K562 treated with DMSO at 1 percent for 12 hours (cell line): ENCODE measurements around the gene TMEM235. TPM values are rescaled to one million over a fixed set of nuclear protein-coding genes. Genes with fewer than 3 reads are reported as not detected.

Source experiments
- total RNA-seq: library from RNA; unstranded; fragments of 300-600 nt; gene quantifications from 2 replicates; pipeline ENCODE4 v1.2.3, GENCODE V29; 2022; ENCODE audit not compliant: insufficient read depth

The TMEM235 gene
- total RNA-seq = not detected in 2 replicates

DNA sequence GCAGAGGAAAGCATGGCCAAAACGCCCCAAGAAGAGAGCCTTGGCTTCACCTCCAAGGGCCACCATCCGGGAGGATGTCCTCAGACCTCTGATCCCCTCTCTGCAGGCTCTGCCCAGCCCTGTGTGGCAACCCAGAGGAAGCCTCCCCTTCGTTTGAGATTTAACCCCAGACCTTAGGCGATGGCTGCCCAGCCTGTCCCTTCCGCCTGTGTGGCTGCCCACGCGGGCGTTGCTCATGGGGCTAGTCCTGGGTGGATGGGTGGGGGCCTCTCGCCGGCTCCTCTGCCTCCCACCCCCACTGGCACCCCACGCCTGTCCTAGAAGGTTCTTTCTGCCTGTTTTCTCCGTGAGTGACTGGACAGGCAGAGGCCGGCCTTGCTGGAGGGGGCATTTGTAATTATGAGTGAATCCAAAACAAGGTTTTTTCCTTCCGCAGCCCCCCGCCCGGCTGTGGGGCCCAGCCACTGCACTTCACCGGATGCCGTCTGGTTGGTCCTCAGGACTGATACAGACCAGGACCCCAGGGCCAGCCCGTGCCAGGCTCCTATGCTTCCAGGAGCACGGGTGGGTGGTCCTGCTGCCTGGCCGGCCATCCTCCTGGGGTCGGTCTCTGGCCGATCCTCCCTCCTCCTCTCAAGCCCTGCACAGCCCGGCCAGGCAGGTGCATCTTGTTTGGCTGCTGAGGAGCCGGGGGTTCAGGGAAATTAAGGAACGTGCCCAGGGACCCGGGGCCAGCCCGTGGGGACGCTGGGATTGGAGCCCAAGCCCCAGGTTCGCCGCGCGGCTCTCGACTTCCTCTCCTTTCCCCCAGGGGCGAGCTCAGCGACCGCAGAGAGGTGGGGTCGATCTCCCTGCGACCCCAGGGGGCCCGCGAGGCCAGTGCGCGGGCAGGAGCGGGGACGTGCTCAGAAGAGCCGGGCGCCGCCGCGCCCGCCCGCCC, at the start of gene TMEM235:
TSS of gene TMEM235 (plus strand) at position 636 of the 940 bp plus-strand sequence. CDS start 393 bp downstream, outside the sequence.

DNA sequence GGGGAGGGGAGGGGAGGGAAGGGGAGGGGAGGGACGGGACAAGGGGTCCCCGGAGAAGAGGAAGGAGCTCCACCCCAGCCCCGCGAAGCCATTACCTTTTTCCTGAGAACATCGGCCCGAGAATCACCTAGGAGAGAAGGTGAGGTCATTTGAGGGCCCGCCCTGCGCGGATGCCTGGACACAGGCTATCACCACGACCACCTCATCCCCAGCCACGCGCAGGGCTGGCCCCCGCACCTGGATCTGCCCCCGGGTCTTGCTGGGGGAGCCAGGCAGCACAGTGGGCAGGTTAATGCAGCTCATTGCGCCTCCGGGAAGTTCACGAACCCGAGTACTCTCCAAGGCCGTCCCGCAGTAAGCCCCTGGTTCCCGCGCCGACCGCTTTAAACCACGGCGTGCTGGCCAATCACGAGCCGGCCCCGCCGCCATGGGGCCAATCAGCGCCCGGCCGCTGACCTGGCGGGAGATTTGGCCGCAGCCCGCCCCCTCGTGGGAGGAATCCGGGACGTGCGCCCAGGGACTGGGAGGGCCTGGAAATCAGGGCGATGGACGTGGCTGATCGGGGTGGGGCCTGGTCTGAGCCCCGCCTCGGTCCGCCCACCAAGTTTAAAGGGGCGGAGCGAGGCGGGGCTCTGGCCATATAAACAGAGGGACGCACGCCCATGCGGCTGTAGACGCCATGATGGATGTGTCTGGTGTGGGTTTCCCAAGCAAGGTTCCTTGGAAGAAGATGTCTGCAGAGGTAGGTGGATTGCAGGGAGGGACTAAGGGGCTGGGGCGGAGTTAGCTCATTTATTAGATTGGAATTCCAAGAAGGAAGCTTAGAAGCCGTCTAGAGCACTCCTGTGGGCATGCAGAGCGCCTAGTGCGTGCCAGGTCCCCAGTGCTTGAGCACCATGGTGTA, 44.5 kb upstream of the TMEM235 start, which contains the start of the genes AFMID and TK1:
TSS of gene AFMID (plus strand) at position 671 of the 904 bp plus-strand sequence. CDS start at position 680, 9 bp downstream.
TSS of gene TK1 (minus strand) at position 361 of the 904 bp plus-strand sequence. CDS start at position 303, 58 bp downstream.

DNA sequence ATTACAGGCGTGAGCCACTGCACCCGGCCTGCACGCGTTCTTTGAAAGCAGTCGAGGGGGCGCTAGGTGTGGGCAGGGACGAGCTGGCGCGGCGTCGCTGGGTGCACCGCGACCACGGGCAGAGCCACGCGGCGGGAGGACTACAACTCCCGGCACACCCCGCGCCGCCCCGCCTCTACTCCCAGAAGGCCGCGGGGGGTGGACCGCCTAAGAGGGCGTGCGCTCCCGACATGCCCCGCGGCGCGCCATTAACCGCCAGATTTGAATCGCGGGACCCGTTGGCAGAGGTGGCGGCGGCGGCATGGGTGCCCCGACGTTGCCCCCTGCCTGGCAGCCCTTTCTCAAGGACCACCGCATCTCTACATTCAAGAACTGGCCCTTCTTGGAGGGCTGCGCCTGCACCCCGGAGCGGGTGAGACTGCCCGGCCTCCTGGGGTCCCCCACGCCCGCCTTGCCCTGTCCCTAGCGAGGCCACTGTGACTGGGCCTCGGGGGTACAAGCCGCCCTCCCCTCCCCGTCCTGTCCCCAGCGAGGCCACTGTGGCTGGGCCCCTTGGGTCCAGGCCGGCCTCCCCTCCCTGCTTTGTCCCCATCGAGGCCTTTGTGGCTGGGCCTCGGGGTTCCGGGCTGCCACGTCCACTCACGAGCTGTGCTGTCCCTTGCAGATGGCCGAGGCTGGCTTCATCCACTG, 17.3 kb upstream of the TMEM235 start, which contains the start of gene BIRC5:
TSS of gene BIRC5 (plus strand) at position 238 of the 690 bp plus-strand sequence. CDS start at position 302, 64 bp downstream.

Other genes with a start within 250 kb of the TMEM235 start
- gene TMC6, start 102.9 kb upstream of the TMEM235 start, total RNA-seq = 94.9 and 116 TPM in 2 replicates
- 2.2 TPM in 2 replicates for gene TMC8, start 100.9 kb upstream of the TMEM235 start, total RNA-seq
- 2.4 and 8.7 TPM in 2 replicates for gene C17orf99, start 85.2 kb upstream of the TMEM235 start, total RNA-seq
- gene SYNGR2, start 63.0 kb upstream of the TMEM235 start, total RNA-seq = 105 and 131 TPM in 2 replicates
- 374 and 433 TPM in 2 replicates for gene TK1, start 44.6 kb upstream of the TMEM235 start, total RNA-seq
- 45.8 and 55.7 TPM in 2 replicates for gene AFMID, start 44.3 kb upstream of the TMEM235 start, total RNA-seq
- 72.9 and 92.2 TPM in 2 replicates for gene BIRC5, start 17.4 kb upstream of the TMEM235 start, total RNA-seq
- 12.5 and 18.2 TPM in 2 replicates for gene SOCS3, start 128.4 kb downstream of the TMEM235 start, total RNA-seq
- gene PGS1, start 147.0 kb downstream of the TMEM235 start, total RNA-seq = 24.7 and 37.9 TPM in 2 replicates